ENCODE data around the gene PPA2.

- TF ChIP-seq, protein P1, sequence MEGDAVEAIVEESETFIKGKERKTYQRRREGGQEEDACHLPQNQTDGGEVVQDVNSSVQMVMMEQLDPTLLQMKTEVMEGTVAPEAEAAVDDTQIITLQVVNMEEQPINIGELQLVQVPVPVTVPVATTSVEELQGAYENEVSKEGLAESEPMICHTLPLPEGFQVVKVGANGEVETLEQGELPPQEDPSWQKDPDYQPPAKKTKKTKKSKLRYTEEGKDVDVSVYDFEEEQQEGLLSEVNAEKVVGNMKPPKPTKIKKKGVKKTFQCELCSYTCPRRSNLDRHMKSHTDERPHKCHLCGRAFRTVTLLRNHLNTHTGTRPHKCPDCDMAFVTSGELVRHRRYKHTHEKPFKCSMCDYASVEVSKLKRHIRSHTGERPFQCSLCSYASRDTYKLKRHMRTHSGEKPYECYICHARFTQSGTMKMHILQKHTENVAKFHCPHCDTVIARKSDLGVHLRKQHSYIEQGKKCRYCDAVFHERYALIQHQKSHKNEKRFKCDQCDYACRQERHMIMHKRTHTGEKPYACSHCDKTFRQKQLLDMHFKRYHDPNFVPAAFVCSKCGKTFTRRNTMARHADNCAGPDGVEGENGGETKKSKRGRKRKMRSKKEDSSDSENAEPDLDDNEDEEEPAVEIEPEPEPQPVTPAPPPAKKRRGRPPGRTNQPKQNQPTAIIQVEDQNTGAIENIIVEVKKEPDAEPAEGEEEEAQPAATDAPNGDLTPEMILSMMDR (conservative IDR thresholded peaks at IDR 0.05), result no peak
- TF ChIP-seq EZH2 (IDR thresholded peaks at IDR 0.05; ENCODE audit: low read depth), result no peak
These were observed 35.9 kb upstream of the PPA2 start for GRCh38 chr4:105509714-105510113.
